BE2C (cell line): ENCODE results near the gene TENM4.
"Not testable (repeated sequence)": the region's sequence is repeated elsewhere in the genome, so short reads cannot be mapped to it uniquely, and the experiment has no call there.

Experiments
- DNase-seq: peaks from one replicate; pipeline ENCODE4 v3.0.0-alpha.2; 2020
- H3K27me3 ChIP-seq: fragments of 250-450 bp; sonication (Bioruptor Pico); 2 replicates; pipeline ENCODE4 v1.5.1; 2020; ENCODE audit warnings: mild to moderate bottlenecking
- H3K36me3 ChIP-seq: fragments of 250-450 bp; sonication (Bioruptor Pico); 2 replicates; pipeline ENCODE4 v1.5.1; 2020; ENCODE audit warnings: mild to moderate bottlenecking
- H3K4me1 ChIP-seq: fragments of 250-450 bp; sonication (Bioruptor Pico); 2 replicates; pipeline ENCODE4 v1.5.1; 2020
- H3K4me3 ChIP-seq: 2 replicates; pipeline ENCODE4 v1.5.1; 2011; ENCODE audit warnings: low read depth, low read length
- H3K9me3 ChIP-seq: fragments of 250-450 bp; sonication (Bioruptor Pico); 2 replicates; pipeline ENCODE4 v1.5.1; 2020
- CTCF ChIP-seq: IDR thresholded peaks from 2 replicates; pipeline ENCODE4 v1.5.1; 2012; ENCODE audit warnings: mild to moderate bottlenecking, low read depth, low read length

The TENM4 gene

GRCh38 chr11:78643676-78644056 lies 797.2 kb downstream of the TENM4 start:
- no peak for TF ChIP-seq CTCF
- no peak for DNase-seq
- Histone ChIP-seq H3K4me1 (no peaks in the 10 kb centered on the region), H3K4me3 (no peak overlapping the region), H3K9me3 (no peaks in the 10 kb centered on the region), H3K36me3 (no peaks in the 10 kb centered on the region), H3K27me3 (no peaks in the 10 kb centered on the region)

DNA sequence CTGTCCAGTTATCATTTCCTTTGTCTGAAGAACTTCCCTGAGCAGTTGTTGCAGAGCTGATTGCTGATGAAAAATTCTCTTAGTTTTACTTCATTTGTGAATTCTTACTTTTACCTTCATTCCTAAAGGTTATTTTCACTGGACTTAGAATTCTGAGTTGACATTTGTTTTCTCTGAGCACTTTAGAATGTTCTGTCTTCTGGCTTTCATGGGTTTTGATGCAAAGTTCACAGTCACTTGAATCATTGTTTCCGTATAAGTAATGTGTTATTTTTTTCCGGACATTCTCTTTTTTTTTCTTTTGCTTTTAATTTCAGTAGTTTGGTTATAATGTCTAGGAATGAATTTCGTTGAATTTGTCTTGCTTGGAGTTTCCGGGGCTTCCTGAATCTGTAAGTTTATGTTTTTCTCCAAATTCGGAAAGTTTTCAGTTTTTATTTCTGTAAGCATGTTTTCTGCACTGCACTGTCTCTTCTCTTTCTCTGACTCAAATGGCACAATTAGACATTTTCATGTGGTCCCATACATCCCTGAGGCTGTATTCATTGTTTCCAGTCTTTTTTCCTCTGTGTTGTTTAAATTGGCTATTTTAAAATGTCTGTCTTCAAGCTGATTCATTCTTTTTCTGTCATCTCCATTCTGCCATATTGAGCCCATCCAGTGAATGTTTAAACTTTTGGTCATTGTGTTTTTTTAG lies 797.7 kb downstream of the TENM4 start:
- no peaks in the 10 kb centered on the region for H3K9me3 ChIP-seq
- H3K36me3 ChIP-seq = no peaks in the 10 kb centered on the region
- no peaks in the 10 kb centered on the region for H3K4me1 ChIP-seq
- H3K27me3 ChIP-seq = no peaks in the 10 kb centered on the region
- no peak for TF ChIP-seq CTCF
- no peak overlapping the region for H3K4me3 ChIP-seq
- no peak for DNase-seq

DNA sequence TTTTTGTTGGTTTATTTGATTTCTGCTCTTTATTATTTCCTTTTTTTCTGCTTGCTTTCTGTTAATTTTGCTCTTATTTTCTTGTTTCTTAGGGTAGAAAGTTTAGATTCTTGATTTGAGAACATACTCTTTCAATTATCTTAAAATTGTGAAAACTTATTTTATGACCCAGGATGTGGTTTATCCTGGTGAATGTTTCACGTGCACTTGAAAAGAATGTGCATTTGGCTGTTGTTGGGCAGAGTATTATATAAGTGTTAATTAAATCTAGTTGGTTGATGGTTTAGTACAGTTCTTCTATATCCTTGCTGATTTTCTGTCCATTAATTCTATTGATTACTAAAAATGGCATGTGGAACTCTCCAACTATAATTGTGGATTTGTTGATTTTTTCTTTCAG lies 799.3 kb downstream of the TENM4 start:
- TF ChIP-seq CTCF = no peak
- H3K27me3 ChIP-seq = no peaks in the 10 kb centered on the region
- H3K4me3 ChIP-seq = no peak overlapping the region
- no peaks in the 10 kb centered on the region for H3K36me3 ChIP-seq
- DNase-seq = no peak
- no peaks in the 10 kb centered on the region for H3K4me1 ChIP-seq
- H3K9me3 ChIP-seq = no peaks in the 10 kb centered on the region

GRCh38 chr11:78638704-78639380 lies 802.0 kb downstream of the TENM4 start:
- Histone ChIP-seq H3K36me3 (no peaks in the 10 kb centered on the region), H3K4me1 (no peaks in the 10 kb centered on the region), H3K4me3 (no peak overlapping the region), H3K27me3 (no peaks in the 10 kb centered on the region), H3K9me3 (no peaks in the 10 kb centered on the region)
- TF ChIP-seq CTCF = no peak
- no peak for DNase-seq

DNA sequence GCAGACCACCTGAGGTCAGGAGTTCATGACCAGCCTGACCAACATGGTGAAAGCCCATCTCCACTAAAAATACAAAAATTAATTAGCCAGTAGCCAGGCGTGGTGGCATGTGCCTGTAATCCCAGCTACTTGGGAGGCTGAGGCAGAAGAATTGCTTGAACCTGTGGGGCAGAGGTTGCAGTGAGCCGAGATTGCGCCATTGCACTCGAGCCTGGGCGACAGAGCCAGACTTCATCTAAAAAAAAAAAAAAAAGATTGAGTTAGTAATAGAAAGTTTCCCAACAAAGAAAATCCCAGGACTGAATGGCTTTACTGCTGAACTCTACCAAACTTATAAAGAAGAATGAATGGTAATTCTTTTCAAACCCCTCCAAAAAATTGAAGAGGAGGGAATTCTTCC lies 803.3 kb downstream of the TENM4 start:
- DNase-seq, H3K4me3 ChIP-seq, H3K36me3 ChIP-seq, H3K9me3 ChIP-seq, H3K4me1 ChIP-seq, H3K27me3 ChIP-seq: not testable (repeated sequence)

DNA sequence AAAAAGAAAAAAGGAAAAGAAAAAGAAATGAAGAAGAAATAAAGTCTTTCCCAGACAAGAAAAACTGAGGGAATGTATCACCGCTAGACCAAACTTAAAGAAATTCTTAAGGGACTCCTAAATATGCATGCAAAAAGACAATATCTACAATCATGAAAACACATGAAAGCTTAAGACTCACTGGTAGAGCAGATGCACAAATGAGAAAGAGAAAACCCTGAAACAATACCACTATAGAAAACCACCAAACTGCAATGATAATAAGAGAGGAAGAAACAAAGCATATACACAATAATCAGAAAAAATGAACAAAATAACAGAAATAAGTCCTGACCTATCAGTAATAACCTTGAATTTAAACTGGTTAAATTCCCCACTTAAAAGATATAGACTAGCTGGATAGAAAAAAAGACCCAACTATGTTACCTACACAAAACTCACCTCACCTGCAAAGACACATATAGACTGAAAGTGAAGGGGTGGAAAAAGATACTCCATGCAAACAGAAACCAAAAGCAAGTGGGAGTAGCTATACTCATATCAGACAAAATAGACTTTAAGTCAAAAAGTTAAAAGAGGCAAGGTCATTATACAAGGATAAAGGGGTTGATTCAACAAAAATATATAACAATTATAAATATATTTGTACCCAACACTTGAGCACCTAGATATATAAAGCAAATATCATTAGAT lies 804.9 kb downstream of the TENM4 start:
- TF ChIP-seq CTCF = no peak
- Histone ChIP-seq H3K9me3 (no peaks in the 10 kb centered on the region), H3K27me3 (no peaks in the 10 kb centered on the region), H3K4me1 (no peaks in the 10 kb centered on the region), H3K4me3 (no peak overlapping the region), H3K36me3 (no peaks in the 10 kb centered on the region)
- no peak for DNase-seq
